SU-DHL-6 (cell line): Measurements from ENCODE around the gene LMOD2.

Source experiments
- EZH2phosphoT487 ChIP-seq: fragments of 200-600 bp; sonication (generic), shearing (Covaris generic); conservative IDR thresholded peaks from 2 replicates; pipeline ENCODE4 v1.6.1; 2018; ENCODE audit warnings: mild to moderate bottlenecking, antibody characterized with exemption, low read length, moderate library complexity, mixed read lengths
- TF ChIP-seq, protein P1 (sequence below): fragments of 200-600 bp; sonication (generic); IDR thresholded peaks from one replicate; pipeline ENCODE4 v1.5.1; 2017; ENCODE audit warnings: antibody characterized with exemption, mild to moderate bottlenecking, low read length, moderate library complexity; ENCODE audit not compliant: insufficient read depth, poor library complexity, severe bottlenecking

DNA sequence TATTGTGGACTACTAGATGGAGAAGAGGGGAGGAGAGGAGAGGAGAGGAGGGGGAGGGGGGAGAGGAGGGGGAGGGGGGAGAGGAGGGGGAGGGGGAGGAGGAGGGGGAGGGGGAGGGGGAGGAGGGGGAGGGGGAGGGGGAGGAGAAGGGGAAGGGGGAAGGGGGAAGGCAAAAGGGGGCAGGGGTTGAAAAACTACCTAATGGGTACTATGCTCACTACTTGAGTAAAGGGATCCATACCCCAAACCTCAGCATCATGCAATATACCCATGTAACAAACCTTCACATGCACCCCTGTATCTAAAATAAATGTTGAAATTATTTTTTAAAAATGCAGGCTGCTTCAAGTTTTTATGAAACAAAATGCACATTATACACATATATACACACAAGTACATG is 15.1 kb upstream of the LMOD2 start:
- TF ChIP-seq EZH2phosphoT487 = no peak
- TF ChIP-seq, protein P1, sequence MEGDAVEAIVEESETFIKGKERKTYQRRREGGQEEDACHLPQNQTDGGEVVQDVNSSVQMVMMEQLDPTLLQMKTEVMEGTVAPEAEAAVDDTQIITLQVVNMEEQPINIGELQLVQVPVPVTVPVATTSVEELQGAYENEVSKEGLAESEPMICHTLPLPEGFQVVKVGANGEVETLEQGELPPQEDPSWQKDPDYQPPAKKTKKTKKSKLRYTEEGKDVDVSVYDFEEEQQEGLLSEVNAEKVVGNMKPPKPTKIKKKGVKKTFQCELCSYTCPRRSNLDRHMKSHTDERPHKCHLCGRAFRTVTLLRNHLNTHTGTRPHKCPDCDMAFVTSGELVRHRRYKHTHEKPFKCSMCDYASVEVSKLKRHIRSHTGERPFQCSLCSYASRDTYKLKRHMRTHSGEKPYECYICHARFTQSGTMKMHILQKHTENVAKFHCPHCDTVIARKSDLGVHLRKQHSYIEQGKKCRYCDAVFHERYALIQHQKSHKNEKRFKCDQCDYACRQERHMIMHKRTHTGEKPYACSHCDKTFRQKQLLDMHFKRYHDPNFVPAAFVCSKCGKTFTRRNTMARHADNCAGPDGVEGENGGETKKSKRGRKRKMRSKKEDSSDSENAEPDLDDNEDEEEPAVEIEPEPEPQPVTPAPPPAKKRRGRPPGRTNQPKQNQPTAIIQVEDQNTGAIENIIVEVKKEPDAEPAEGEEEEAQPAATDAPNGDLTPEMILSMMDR = no peak
